Mesenchymal stem cell (in vitro differentiated cells and primary cell): Measurements from ENCODE around the gene SYT14.

Experiments used
- DNase-seq: peaks from one replicate; pipeline ENCODE4 v3.0.0-alpha.2; 2013
- H2AFZ ChIP-seq: one replicate; pipeline ENCODE4 v1.6.1; 2013; ENCODE audit warnings: low read depth, mild to moderate bottlenecking, control low read depth, inconsistent platforms, low read length, moderate library complexity
- H2AK5ac ChIP-seq: 2 replicates; pipeline ENCODE4 v1.6.1; 2013; ENCODE audit warnings: low read length, moderate library complexity, mild to moderate bottlenecking, inconsistent platforms; ENCODE audit not compliant: severe bottlenecking
- H2BK120ac ChIP-seq: one replicate; pipeline ENCODE4 v1.6.1; 2013; ENCODE audit warnings: low read depth, mild to moderate bottlenecking, inconsistent platforms, low read length, moderate library complexity
- H2BK12ac ChIP-seq, 2 experiments: one replicate each; pipeline ENCODE4 v1.6.1; 2013; ENCODE audit warnings: inconsistent platforms in 2 of 2, low read length in 2 of 2, mild to moderate bottlenecking in 2 of 2, moderate library complexity in 2 of 2, control low read depth in 1 of 2
- H2BK15ac ChIP-seq: one replicate; pipeline ENCODE4 v1.6.1; 2013; ENCODE audit warnings: mild to moderate bottlenecking, low read depth, inconsistent platforms; ENCODE audit not compliant: poor library complexity, severe bottlenecking
- H2BK5ac ChIP-seq: 2 replicates; pipeline ENCODE4 v1.6.1; 2013; ENCODE audit warnings: low read depth, mild to moderate bottlenecking, low read length, control low read depth, inconsistent platforms; ENCODE audit not compliant: poor library complexity, severe bottlenecking
- H3K14ac ChIP-seq, 2 experiments: one replicate each; pipeline ENCODE4 v1.6.1; 2013; ENCODE audit warnings: inconsistent platforms in 2 of 2, low read length in 2 of 2, control low read depth in 1 of 2, mild to moderate bottlenecking in 1 of 2, moderate library complexity in 1 of 2
- H3K18ac ChIP-seq, 2 experiments: one replicate each; pipeline ENCODE4 v1.6.1; 2013; ENCODE audit warnings: inconsistent platforms in 2 of 2, low read length in 2 of 2, control low read depth in 1 of 2, low read depth in 1 of 2, mild to moderate bottlenecking in 1 of 2
- H3K23ac ChIP-seq, 2 experiments: one replicate each; pipeline ENCODE4 v1.6.1; 2013; ENCODE audit warnings: inconsistent platforms in 2 of 2, low read length in 2 of 2, mild to moderate bottlenecking in 2 of 2, moderate library complexity in 2 of 2, control low read depth in 1 of 2
- H3K27ac ChIP-seq: 2 replicates; pipeline ENCODE4 v1.5.1; 2013; ENCODE audit warnings: mild to moderate bottlenecking, moderate library complexity, low read length, control low read depth, inconsistent platforms; ENCODE audit not compliant: poor library complexity, severe bottlenecking
- H3K27me3 ChIP-seq, 2 experiments: 2 replicates each; pipeline versions ENCODE4 v1.6.1 to v1.7.0; 2013; ENCODE audit warnings: low read length in 2 of 2, mild to moderate bottlenecking in 2 of 2, moderate library complexity in 2 of 2, control low read depth in 1 of 2, inconsistent platforms in 1 of 2; ENCODE audit not compliant: control insufficient read depth in 1 of 2, insufficient read depth in 1 of 2
- H3K36me3 ChIP-seq, 2 experiments: 2 replicates each; pipeline versions ENCODE4 v1.6.1 to v1.7.0; 2013; ENCODE audit warnings: low read length in 2 of 2, control low read depth in 1 of 2, inconsistent platforms in 1 of 2, low read depth in 1 of 2, mild to moderate bottlenecking in 1 of 2; ENCODE audit not compliant: insufficient read depth in 2 of 2, control insufficient read depth in 1 of 2
- H3K4ac ChIP-seq, 2 experiments: one replicate each; pipeline ENCODE4 v1.6.1; 2013; ENCODE audit warnings: inconsistent platforms in 2 of 2, low read length in 2 of 2, mild to moderate bottlenecking in 2 of 2, moderate library complexity in 2 of 2, control low read depth in 1 of 2, low read depth in 1 of 2
- H3K4me1 ChIP-seq: 2 replicates; pipeline ENCODE4 v1.6.1; 2013; ENCODE audit warnings: low read depth, low read length, control low read depth; ENCODE audit not compliant: control insufficient read depth, insufficient read depth
- H3K4me2 ChIP-seq: 2 replicates; pipeline ENCODE4 v1.6.1; 2013; ENCODE audit warnings: low read length, mild to moderate bottlenecking, inconsistent platforms; ENCODE audit not compliant: poor library complexity, severe bottlenecking
- H3K4me3 ChIP-seq, 2 experiments: 2 replicates each; pipeline versions ENCODE4 v1.5.1 to v1.7.0; 2013; ENCODE audit warnings: low read length in 2 of 2, mild to moderate bottlenecking in 2 of 2, control low read depth in 1 of 2, low read depth in 1 of 2; ENCODE audit not compliant: insufficient read depth in 1 of 2
- H3K79me1 ChIP-seq: replicated peaks from 2 replicates; pipeline ENCODE4 v1.6.1; 2013; ENCODE audit warnings: mild to moderate bottlenecking, control low read depth, low read length, inconsistent platforms; ENCODE audit not compliant: poor library complexity, severe bottlenecking
- H3K9ac ChIP-seq: 2 replicates; pipeline ENCODE4 v1.7.0; 2013; ENCODE audit warnings: mild to moderate bottlenecking, low read length, moderate library complexity
- H3K9me3 ChIP-seq: 2 replicates; pipeline ENCODE4 v1.7.0; 2013; ENCODE audit warnings: mild to moderate bottlenecking, low read length; ENCODE audit not compliant: control insufficient read depth
- H4K8ac ChIP-seq: one replicate; pipeline ENCODE4 v1.6.1; 2013; ENCODE audit warnings: inconsistent platforms, mild to moderate bottlenecking, low read length, moderate library complexity
- H4K91ac ChIP-seq: one replicate; pipeline ENCODE4 v1.6.1; 2013; ENCODE audit warnings: mild to moderate bottlenecking, low read length, inconsistent platforms
- WGBS: methylation state at CpG from one replicate; pipeline ENCODE4 v1.1.7; 2013; ENCODE audit warnings: mixed read lengths; 5-methylcytosine and 5-hydroxymethylcytosine counted together

The SYT14 gene

DNA sequence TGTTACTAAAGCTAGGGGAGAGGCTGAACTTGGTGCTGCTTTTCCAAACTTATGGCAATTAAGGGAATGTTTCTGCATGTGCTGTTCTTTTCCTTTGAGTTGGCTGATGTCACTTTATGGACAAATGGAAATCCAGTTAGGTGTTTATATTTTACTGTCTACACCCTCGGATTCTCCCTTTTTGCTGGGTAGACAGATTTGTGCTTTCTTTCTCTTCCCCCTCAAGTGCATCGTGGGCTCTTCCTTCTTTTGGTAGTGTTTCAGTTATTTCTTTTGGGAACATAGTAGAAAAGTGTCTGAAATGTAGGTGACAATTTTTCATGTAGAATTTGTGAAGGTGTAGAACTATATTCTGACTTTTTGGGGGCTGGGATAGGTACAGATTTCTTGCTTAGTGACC, 22.9 kb downstream of the SYT14 start:
- peaks cover 0 to 4% of the 10 kb centered on the region in 2 experiments for H3K27me3 ChIP-seq
- no peak overlapping the region for H2BK120ac ChIP-seq
- no peak overlapping the region for H4K8ac ChIP-seq
- no peak overlapping the region for H2BK5ac ChIP-seq
- no peak overlapping the region for H2AFZ ChIP-seq
- no peaks in the 10 kb centered on the region for H3K4me1 ChIP-seq
- no peak overlapping the region for H3K14ac ChIP-seq
- DNase-seq = no peak
- H3K23ac ChIP-seq = no peak overlapping the region
- H3K36me3 ChIP-seq = no peaks in the 10 kb centered on the region
- 83% methylated on average over 1 of the region's 2 CpGs for WGBS
- no peak overlapping the region for H3K4me3 ChIP-seq
- H3K79me1 ChIP-seq = no peaks in the 10 kb centered on the region
- H2AK5ac ChIP-seq = no peak overlapping the region
- H2BK15ac ChIP-seq = no peak overlapping the region
- no peak overlapping the region for H3K27ac ChIP-seq
- no peak overlapping the region for H3K4me2 ChIP-seq
- no peak overlapping the region for H3K4ac ChIP-seq
- H3K18ac ChIP-seq = no peak overlapping the region
- H2BK12ac ChIP-seq = no peak overlapping the region
- H3K9me3 ChIP-seq = no peaks in the 10 kb centered on the region
- H4K91ac ChIP-seq = no peak overlapping the region
- no peak overlapping the region for H3K9ac ChIP-seq

DNA sequence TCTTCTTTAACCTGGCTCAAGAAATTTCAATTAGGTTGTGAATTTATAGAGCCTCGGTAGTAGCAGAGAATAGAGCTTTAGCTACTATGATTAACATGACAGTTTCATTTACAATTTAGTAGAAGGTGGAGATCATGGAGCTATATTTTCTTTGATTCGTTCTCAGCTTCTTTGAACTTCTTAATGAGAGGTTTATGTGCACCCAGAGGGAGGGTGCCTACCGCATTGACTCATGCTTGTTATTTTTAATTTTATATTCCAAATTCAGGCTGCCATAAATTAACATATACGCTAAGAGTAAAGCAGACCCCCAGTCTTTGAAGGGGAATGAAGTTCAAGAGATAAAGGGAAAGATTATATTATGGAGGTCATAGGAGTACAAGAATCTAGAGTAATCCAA, 24.4 kb downstream of the SYT14 start:
- Histone ChIP-seq H3K4me2 (no peak overlapping the region), H3K27ac (no peak overlapping the region), H3K9ac (no peak overlapping the region), H3K79me1 (no peaks in the 10 kb centered on the region), H4K8ac (no peak overlapping the region), H3K4ac (no peak overlapping the region), H3K36me3 (no peaks in the 10 kb centered on the region), H3K23ac (no peak overlapping the region), H2AFZ (no peak overlapping the region), H2BK120ac (no peak overlapping the region), H2BK12ac (no peak overlapping the region), H3K4me1 (no peaks in the 10 kb centered on the region), H3K18ac (no peak overlapping the region), H4K91ac (no peak overlapping the region), H2BK5ac (no peak overlapping the region), H3K14ac (no peak overlapping the region), H2BK15ac (no peak overlapping the region), H3K4me3 (no peak overlapping the region), H2AK5ac (no peak overlapping the region), H3K27me3 (peaks cover 0 to 4% of the 10 kb centered on the region in 2 experiments), H3K9me3 (no peaks in the 10 kb centered on the region)
- DNase-seq = no peak
- 76% methylated on average over 3 of the region's 4 CpGs for WGBS

DNA sequence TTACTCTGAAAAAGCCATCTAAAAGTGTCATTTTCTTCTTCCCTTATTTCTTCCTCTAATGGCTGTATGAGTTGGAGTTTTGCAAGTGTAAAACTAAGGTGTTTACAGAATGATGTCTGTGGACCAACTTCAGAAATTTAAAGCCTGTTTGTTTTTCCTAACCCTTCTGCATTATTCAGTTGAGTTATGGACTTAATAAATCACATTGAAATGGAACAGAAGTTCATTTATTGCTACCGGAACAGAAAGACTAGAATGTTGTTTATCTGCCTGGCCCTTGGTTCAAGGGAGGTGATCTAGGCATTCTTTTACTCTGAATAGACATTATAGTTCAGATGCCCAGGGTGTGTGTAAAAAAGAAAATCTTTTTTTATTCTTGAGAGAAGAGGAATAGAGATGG, 24.8 kb downstream of the SYT14 start:
- H3K18ac ChIP-seq = no peak overlapping the region
- no peak overlapping the region for H3K4me3 ChIP-seq
- H2BK5ac ChIP-seq = no peak overlapping the region
- H3K79me1 ChIP-seq = no peaks in the 10 kb centered on the region
- no peak overlapping the region for H4K91ac ChIP-seq
- H3K9me3 ChIP-seq = no peaks in the 10 kb centered on the region
- H3K27me3 ChIP-seq = peaks cover 0 to 4% of the 10 kb centered on the region in 2 experiments
- no peak overlapping the region for H3K9ac ChIP-seq
- 20% methylated on average over 1 of the region's 1 CpG for WGBS
- H3K36me3 ChIP-seq = no peaks in the 10 kb centered on the region
- H2AFZ ChIP-seq = no peak overlapping the region
- H3K4me1 ChIP-seq = no peaks in the 10 kb centered on the region
- no peak overlapping the region for H3K23ac ChIP-seq
- no peak overlapping the region for H2AK5ac ChIP-seq
- no peak overlapping the region for H3K4me2 ChIP-seq
- DNase-seq = no peak
- H4K8ac ChIP-seq = no peak overlapping the region
- no peak overlapping the region for H3K14ac ChIP-seq
- H3K27ac ChIP-seq = no peak overlapping the region
- H3K4ac ChIP-seq = no peak overlapping the region
- H2BK120ac ChIP-seq = no peak overlapping the region
- H2BK15ac ChIP-seq = no peak overlapping the region
- H2BK12ac ChIP-seq = no peak overlapping the region

DNA sequence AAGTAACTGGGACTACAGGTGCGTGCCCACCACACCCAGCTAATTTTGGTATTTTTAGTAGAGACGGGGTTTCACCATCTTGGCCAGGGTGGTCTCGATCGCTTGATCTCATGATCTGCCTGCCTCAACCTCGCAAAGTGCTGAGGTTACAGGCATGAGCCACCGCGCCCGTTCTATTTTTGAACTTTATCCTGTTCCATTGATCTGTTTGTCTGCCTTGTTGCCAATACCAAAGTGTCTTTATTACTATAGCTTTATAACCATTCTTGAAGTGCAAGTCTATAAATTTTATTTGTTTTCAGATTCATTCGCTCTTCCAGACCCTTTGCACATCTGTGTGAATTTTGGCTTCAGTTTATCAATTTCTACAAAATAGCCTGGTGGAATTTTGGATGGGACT, 28.0 kb downstream of the SYT14 start:
- 89% methylated on average over 8 of the region's 9 CpGs for WGBS
- no peak overlapping the region for H2BK120ac ChIP-seq
- H2AK5ac ChIP-seq = no peak overlapping the region

More for the DNA sequence above, 28.0 kb downstream of the SYT14 start:
- Histone ChIP-seq H3K18ac (no peak overlapping the region), H3K4me3 (no peak overlapping the region), H3K4ac (no peak overlapping the region), H4K91ac (no peak overlapping the region), H2BK5ac (no peak overlapping the region), H3K4me2 (no peak overlapping the region), H3K14ac (no peak overlapping the region), H3K23ac (no peak overlapping the region), H3K4me1 (no peaks in the 10 kb centered on the region), H3K79me1 (no peaks in the 10 kb centered on the region), H4K8ac (no peak overlapping the region), H2BK12ac (no peak overlapping the region), H3K9ac (no peak overlapping the region), H3K27ac (no peak overlapping the region), H3K9me3 (no peaks in the 10 kb centered on the region), H3K36me3 (no peaks in the 10 kb centered on the region), H2BK15ac (no peak overlapping the region), H2AFZ (no peak overlapping the region), H3K27me3 (peaks cover 0 to under 1% of the 10 kb centered on the region in 2 experiments)
- no peak for DNase-seq
